Effector memory CD4-positive, alpha-beta T cell (primary cell): Measurements from ENCODE around the gene IFNA6.

Experiments
- DNase-seq, 3 donors: peaks; one replicate each; pipeline ENCODE4 v3.0.0-alpha.2; 2020
- H3K27ac ChIP-seq: 2 replicates; pipeline ENCODE4 v1.7.0; 2013; ENCODE audit warnings: mild to moderate bottlenecking, low read length, moderate library complexity; ENCODE audit not compliant: insufficient read depth, poor library complexity, severe bottlenecking
- H3K27me3 ChIP-seq: replicated peaks from 2 replicates; pipeline ENCODE4 v1.7.0; 2013; ENCODE audit warnings: mild to moderate bottlenecking, low read length; ENCODE audit not compliant: insufficient read depth, control insufficient read depth, poor library complexity, severe bottlenecking
- H3K36me3 ChIP-seq: 2 replicates; pipeline ENCODE4 v1.7.0; 2013; ENCODE audit warnings: mild to moderate bottlenecking, low read length, moderate library complexity; ENCODE audit not compliant: control insufficient read depth, insufficient read depth
- H3K4me1 ChIP-seq: 2 replicates; pipeline ENCODE4 v1.7.0; 2013; ENCODE audit warnings: low read length, mild to moderate bottlenecking; ENCODE audit not compliant: control insufficient read depth, insufficient read depth, poor library complexity, severe bottlenecking
- H3K4me3 ChIP-seq: 2 replicates; pipeline ENCODE4 v1.7.0; 2013; ENCODE audit warnings: low read length, low read depth, mild to moderate bottlenecking; ENCODE audit not compliant: insufficient read depth, poor library complexity, severe bottlenecking
- H3K9me3 ChIP-seq: 2 replicates; pipeline ENCODE4 v1.7.0; 2013; ENCODE audit warnings: mild to moderate bottlenecking, low read length, moderate library complexity; ENCODE audit not compliant: control insufficient read depth

The IFNA6 gene

GRCh38 chr9:21331676-21332402 is 18.8 kb downstream of the IFNA6 start:
- Histone ChIP-seq H3K36me3 (peaks cover 5% of the 10 kb centered on the region), H3K27me3 (no peaks in the 10 kb centered on the region), H3K27ac (no peak overlapping the region), H3K9me3 (no peaks in the 10 kb centered on the region), H3K4me3 (no peak overlapping the region), H3K4me1 (peaks cover 16% of the 10 kb centered on the region)
- DNase-seq = no peak

GRCh38 chr9:21326526-21327139 is 24.1 kb downstream of the IFNA6 start:
- Histone ChIP-seq H3K27me3 (no peaks in the 10 kb centered on the region), H3K27ac (peak overlapping the region; percentile 22), H3K4me1 (peaks cover 9% of the 10 kb centered on the region), H3K36me3 (peaks cover 22% of the 10 kb centered on the region), H3K4me3 (no peak overlapping the region), H3K9me3 (no peaks in the 10 kb centered on the region)
- DNase-seq = no peak

- no peaks in the 10 kb centered on the region for H3K9me3 ChIP-seq
- DNase-seq = no peak
- H3K4me3 ChIP-seq = no peak overlapping the region
- H3K27ac ChIP-seq = no peak overlapping the region
- H3K4me1 ChIP-seq = peaks cover 9% of the 10 kb centered on the region
- no peaks in the 10 kb centered on the region for H3K27me3 ChIP-seq
- H3K36me3 ChIP-seq = peaks cover 22% of the 10 kb centered on the region
These were observed 26.6 kb downstream of the IFNA6 start for GRCh38 chr9:21324047-21324446.

- no peak overlapping the region for H3K27ac ChIP-seq
- H3K4me1 ChIP-seq = peaks cover 9% of the 10 kb centered on the region
- no peaks in the 10 kb centered on the region for H3K27me3 ChIP-seq
- no peak for DNase-seq
- H3K36me3 ChIP-seq = peaks cover 22% of the 10 kb centered on the region
- no peaks in the 10 kb centered on the region for H3K9me3 ChIP-seq
- no peak overlapping the region for H3K4me3 ChIP-seq
These were observed 27.7 kb downstream of the IFNA6 start for GRCh38 chr9:21322911-21323461.

- no peaks in the 10 kb centered on the region for H3K27me3 ChIP-seq
- no peaks in the 10 kb centered on the region for H3K4me1 ChIP-seq
- peaks cover 17% of the 10 kb centered on the region for H3K36me3 ChIP-seq
- no peak for DNase-seq
- H3K4me3 ChIP-seq = no peak overlapping the region
- no peaks in the 10 kb centered on the region for H3K9me3 ChIP-seq
- no peak overlapping the region for H3K27ac ChIP-seq
These were observed 30.2 kb downstream of the IFNA6 start for GRCh38 chr9:21320465-21320864.

- no peak overlapping the region for H3K4me3 ChIP-seq
- H3K27ac ChIP-seq = no peak overlapping the region
- DNase-seq = no peak
- H3K36me3 ChIP-seq = peaks cover 5% of the 10 kb centered on the region
- no peaks in the 10 kb centered on the region for H3K9me3 ChIP-seq
- H3K27me3 ChIP-seq = no peaks in the 10 kb centered on the region
- H3K4me1 ChIP-seq = no peaks in the 10 kb centered on the region
These were observed 32.4 kb downstream of the IFNA6 start for GRCh38 chr9:21317956-21318923.

- H3K36me3 ChIP-seq = no peaks in the 10 kb centered on the region
- H3K4me3 ChIP-seq = no peak overlapping the region
- no peaks in the 10 kb centered on the region for H3K4me1 ChIP-seq
- no peaks in the 10 kb centered on the region for H3K9me3 ChIP-seq
- H3K27ac ChIP-seq = no peak overlapping the region
- no peaks in the 10 kb centered on the region for H3K27me3 ChIP-seq
- DNase-seq = no peak
These were observed 33.8 kb downstream of the IFNA6 start for GRCh38 chr9:21316860-21317259.

GRCh38 chr9:21316032-21316842 is 34.5 kb downstream of the IFNA6 start:
- H3K27me3 ChIP-seq = no peaks in the 10 kb centered on the region
- H3K9me3 ChIP-seq = no peaks in the 10 kb centered on the region
- H3K4me1 ChIP-seq = no peaks in the 10 kb centered on the region
- no peak overlapping the region for H3K27ac ChIP-seq
- no peaks in the 10 kb centered on the region for H3K36me3 ChIP-seq
- no peak overlapping the region for H3K4me3 ChIP-seq
- DNase-seq = no peak

- Histone ChIP-seq H3K36me3 (no peaks in the 10 kb centered on the region), H3K4me3 (no peak overlapping the region), H3K9me3 (no peaks in the 10 kb centered on the region), H3K27ac (no peak overlapping the region), H3K4me1 (no peaks in the 10 kb centered on the region), H3K27me3 (no peaks in the 10 kb centered on the region)
- no peak for DNase-seq
These were observed 36.5 kb downstream of the IFNA6 start for GRCh38 chr9:21314152-21314551.
